Glutamatergic neuron (in vitro differentiated cells): Measurements from ENCODE around the gene PSME3IP1. TPM values are rescaled to one million over a fixed set of nuclear protein-coding genes. Genes with fewer than 3 reads are reported as not detected.

Experiments
- DNase-seq: peaks from one replicate; pipeline ENCODE4 v3.0.0; 2022
- H3K27ac Mint-ChIP-seq: one replicate; pipeline ENCODE4 v1.8.0; 2020; ENCODE audit warnings: mild to moderate bottlenecking, mixed read lengths, inconsistent platforms; ENCODE audit not compliant: unreplicated experiment
- H3K27me3 Mint-ChIP-seq: one replicate; pipeline ENCODE4 v1.8.0; 2020; ENCODE audit warnings: mild to moderate bottlenecking, moderate library complexity, mixed read lengths, inconsistent platforms; ENCODE audit not compliant: unreplicated experiment
- H3K36me3 Mint-ChIP-seq: one replicate; pipeline ENCODE4 v1.8.0; 2020; ENCODE audit warnings: mild to moderate bottlenecking, mixed read lengths, inconsistent platforms; ENCODE audit not compliant: unreplicated experiment
- H3K4me1 Mint-ChIP-seq: one replicate; pipeline ENCODE4 v1.8.0; 2020; ENCODE audit warnings: mild to moderate bottlenecking, low read depth, mixed read lengths, inconsistent platforms; ENCODE audit not compliant: unreplicated experiment
- H3K4me3 Mint-ChIP-seq: one replicate; pipeline ENCODE4 v1.8.0; 2020; ENCODE audit warnings: mild to moderate bottlenecking, mixed read lengths, inconsistent platforms; ENCODE audit not compliant: unreplicated experiment
- H3K9me3 Mint-ChIP-seq: one replicate; pipeline ENCODE4 v1.8.0; 2020; ENCODE audit warnings: mild to moderate bottlenecking, moderate library complexity, mixed read lengths, inconsistent platforms; ENCODE audit not compliant: unreplicated experiment
- CTCF ChIP-seq: fragments of 200-600 bp; sonication (generic); IDR thresholded peaks from one replicate; pipeline ENCODE4 v1.5.0; 2021; ENCODE audit not compliant: partially characterized antibody, unreplicated experiment
- total RNA-seq: library from RNA; stranded (reverse); fragmentation: NEBNext Ultra II Directional; extraction: Animal tissue kit (Norgen Biotek cat#: 25700); gene quantifications from one replicate; pipeline ENCODE4 v1.2.1, GENCODE V29; 2021; ENCODE audit not compliant: unreplicated experiment

The PSME3IP1 gene
- total RNA-seq, 1 donor from 2014 or later: 124 TPM

- DNase-seq: no peak
- Mint-ChIP-seq H3K4me1 (no peaks in the 10 kb centered on the region), H3K4me3 (no peak overlapping the region), H3K9me3 (peaks cover 4% of the 10 kb centered on the region), H3K36me3 (no peaks in the 10 kb centered on the region), H3K27me3 (peaks cover 7% of the 10 kb centered on the region), H3K27ac (no peak overlapping the region)
- TF ChIP-seq CTCF: no peak
Measured at GRCh38 chr16:57102888-57103851, 82.7 kb downstream of the PSME3IP1 start.

Other genes with a start within 250 kb of the PSME3IP1 start
- gene CETP, start 224.1 kb downstream of the PSME3IP1 start, total RNA-seq: not detected
- 1.5 TPM for gene NLRC5, start 196.5 kb downstream of the PSME3IP1 start, total RNA-seq
- 3.4 TPM for gene CPNE2, start 93.5 kb downstream of the PSME3IP1 start, total RNA-seq
- 70.0 TPM for gene RSPRY1, start 290 bp upstream of the PSME3IP1 start, total RNA-seq
- gene ARL2BP, start 59.2 kb upstream of the PSME3IP1 start, total RNA-seq: 38.4 TPM
- not detected for gene PLLP, start 98.6 kb upstream of the PSME3IP1 start, total RNA-seq
- not detected for gene CCL22, start 172.7 kb upstream of the PSME3IP1 start, total RNA-seq
- not detected for gene CX3CL1, start 186.5 kb upstream of the PSME3IP1 start, total RNA-seq
- not detected for gene CCL17, start 218.7 kb upstream of the PSME3IP1 start, total RNA-seq